Midbrain (tissue), 1 donor: Measurements from ENCODE around the gene STRADB.
"Not testable (repeated sequence)": the region's sequence is repeated elsewhere in the genome, so short reads cannot be mapped to it uniquely, and the experiment has no call there.

ENCODE experiments used
- DNase-seq: peaks from one replicate; lab custom pipeline; 2025; lab: John Stamatoyannopoulos, UW

The STRADB gene

GRCh38 chr2:201430839-201431238, 20.7 kb upstream of the STRADB start:
- no peak for DNase-seq

DNA sequence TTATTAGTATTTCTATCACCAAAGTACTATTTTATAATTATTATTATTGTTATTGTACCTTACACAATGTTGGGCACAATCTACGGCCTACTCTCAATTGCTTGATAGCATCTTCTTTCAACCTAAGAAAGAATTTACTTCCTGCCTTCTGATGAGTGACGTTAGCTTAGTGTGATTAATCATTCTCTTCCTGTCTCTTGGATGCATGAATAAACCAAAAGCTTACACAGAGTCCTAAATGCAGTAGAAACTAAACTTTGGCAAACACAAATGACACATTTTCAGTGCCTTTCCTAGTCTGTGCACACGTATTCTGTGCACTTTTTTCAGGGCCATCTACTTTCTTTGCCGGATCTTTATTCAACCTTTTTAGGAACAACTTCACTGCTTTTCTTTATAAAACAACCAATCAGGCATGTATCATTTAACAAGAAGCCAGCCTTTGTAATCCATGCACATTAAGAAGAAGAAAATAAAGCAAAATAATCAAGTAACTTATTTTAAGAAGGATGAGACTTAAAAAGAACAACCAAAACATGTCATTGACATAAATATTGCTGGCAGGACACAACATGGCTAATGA, 19.4 kb upstream of the STRADB start:
- DNase-seq, result no peak

DNA sequence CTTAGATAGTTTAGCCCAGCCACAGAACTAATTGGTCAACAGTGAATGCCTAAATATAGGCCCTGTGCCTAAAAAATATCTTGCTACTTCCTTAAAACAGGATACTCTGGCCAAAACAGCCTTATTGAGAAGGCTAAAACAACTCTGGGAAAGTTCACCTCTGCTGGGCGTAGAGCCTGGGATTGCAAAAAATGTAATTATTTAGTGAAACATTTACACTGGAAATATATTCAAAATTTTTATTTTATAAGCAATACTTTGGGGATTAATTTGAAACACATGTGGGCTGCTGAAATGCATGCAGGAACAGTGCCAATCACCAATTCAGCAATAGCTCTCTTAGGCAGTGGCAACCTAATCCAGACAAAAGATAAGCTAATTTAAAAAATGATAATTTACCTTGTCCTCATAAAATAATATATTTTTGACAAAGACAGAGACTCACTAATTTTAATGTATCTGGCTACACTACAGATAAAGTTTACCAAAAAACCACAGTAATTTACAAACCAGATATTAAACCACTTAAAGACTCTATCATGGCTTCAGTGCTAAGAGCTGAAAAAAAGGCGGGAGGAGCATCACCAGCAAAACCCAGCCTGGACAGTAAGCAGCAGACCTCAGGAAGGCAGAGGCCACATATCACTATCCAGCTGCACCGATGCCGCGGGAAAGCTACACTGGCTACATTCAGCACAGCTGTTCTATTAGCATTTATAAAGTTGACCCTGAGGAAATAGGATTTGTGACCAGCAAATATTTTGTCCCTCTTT, 18.7 kb upstream of the STRADB start:
- DNase-seq, result no peak

DNA sequence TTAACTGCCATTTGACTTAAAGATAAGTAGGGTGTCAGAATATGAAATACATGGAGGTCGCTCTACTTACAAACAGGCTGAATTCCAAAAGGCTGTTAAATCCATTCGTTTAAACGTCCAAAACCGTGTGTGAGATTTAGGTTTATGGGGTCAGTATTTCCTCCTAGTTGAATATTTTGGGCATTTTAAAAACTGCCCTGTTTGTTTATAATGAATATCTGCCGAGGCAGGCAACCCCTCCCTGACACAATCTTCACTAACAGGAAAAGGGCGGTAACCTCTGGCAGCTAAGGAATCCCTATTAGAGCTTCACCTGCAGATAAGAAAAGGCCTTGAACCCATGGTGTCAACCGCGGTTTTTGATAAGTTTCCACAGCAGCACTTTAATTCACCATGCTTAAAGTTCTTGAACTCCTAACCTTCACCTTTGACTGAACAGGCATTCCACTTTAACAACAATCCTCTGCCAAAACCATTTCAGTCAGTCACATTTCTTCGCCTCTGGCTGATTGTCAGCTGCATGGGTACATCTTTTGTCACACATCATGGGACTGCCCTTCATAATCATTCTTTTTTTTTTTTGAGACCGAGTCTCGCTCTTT, 18.0 kb upstream of the STRADB start:
- DNase-seq, result no peak

DNA sequence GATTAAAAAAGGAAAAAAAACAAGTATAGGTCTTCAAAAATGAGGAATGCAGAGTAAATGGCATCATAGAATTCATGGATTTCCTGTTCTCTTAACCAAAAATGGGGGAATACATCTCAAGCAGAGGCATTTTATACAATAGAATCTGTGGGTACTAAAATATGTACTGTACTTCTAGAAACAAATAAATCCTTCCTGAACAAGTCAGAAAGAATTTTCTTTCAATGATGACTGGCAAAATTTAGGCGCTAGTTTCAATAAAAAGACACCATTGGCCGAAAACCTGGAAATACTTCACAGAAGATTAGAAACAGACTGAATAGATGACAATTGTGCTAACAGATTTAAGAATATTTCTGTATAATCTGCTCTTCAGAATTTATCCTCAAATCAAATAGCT, 15.4 kb upstream of the STRADB start:
- DNase-seq, result no peak

GRCh38 chr2:201439336-201439922, 12.1 kb upstream of the STRADB start:
- DNase-seq, result not testable (repeated sequence)

- DNase-seq, result no peak
Observed at GRCh38 chr2:201440182-201440581, 11.4 kb upstream of the STRADB start.

DNA sequence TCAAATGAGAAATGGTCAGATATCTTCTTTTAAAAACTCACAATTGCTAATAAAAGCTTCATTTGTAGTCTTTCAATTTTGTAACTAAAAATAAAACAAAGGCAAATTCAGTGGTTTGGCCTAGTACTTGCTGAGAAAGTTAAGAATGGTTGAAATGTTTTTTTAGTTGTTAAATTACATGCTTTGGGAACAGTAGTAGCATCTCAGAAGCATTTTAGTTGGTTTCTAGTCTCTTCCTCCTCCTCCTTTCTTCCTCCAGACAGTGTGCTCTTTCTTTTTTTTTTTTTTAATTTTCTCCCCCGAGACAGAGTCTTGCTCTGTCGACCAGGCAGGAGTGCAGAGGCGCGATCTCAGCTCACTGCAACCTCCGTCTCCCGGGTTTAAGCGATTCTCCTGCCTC, 10.1 kb upstream of the STRADB start:
- no peak for DNase-seq

DNA sequence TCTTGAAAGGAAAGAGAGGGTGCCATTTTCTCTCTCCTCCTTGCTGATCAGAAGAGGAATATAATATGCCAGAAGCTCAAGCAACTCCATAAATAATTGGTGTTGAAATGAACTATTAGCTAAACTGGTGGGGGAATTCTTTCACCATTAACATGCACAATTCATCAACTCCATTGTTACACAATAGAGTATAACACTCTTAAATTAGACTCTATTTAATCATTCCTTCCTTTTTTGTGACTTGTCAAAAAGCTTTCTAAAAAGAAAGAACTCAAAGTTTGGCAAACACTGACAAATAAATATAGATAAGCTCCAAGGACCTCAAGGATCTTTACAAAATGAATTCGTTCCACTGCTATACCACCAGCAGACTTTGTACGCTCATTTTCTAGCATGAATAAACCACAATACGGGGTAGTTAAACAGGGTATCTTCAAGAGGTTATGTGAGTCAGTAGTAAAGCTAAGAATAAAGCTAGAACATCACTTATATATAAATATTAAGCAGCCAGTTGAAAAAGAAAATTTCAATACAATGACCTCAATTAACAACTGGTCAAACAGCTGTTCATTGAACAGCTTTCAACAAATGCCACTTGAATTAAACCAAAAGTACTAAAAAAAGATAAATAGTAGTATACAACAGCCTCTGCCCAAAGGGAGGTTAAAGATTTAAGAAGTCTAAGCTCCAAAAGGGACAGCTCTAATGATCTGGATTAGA, 6.6 kb upstream of the STRADB start:
- no peak for DNase-seq

GRCh38 chr2:201447086-201447485, 4.5 kb upstream of the STRADB start:
- DNase-seq, result no peak

GRCh38 chr2:201448061-201448460, 3.5 kb upstream of the STRADB start:
- DNase-seq, result no peak

DNA sequence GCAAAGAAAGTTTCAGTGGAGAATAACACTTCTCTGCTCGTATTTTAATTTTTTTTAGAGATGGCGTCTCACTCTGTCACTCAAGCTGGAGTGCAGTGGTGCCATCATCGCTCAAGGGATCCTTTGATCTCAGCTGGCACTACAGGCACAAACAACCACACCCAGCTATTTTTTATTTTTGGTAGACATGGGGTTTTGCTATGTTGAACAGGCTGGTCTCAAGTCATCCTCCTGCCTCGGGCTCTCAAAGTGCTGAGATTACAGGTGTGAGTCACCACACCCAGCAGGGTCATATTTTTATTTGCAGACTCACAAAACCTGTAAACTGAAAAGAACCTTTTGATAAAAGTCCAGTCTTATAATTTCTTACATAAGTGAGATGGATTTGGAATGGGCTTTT, 2.8 kb upstream of the STRADB start:
- no peak for DNase-seq

DNA sequence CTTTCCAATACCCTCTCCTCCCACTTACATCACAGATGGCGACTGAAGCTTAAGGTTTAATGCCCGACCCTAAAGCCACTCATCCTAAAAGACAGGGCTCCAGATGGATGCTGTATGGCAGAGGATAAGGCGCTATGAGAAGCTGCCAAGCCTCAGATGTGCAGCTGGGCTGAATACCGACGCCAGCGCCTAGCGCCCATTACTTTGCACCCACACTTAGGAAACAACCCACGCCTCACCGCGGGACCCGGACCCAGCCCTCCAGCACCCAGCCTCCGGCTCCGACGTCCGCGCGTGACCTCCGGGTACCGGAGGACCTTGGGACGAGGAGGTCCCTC, 617 bp upstream of the STRADB start:
- DNase-seq, result no peak

DNA sequence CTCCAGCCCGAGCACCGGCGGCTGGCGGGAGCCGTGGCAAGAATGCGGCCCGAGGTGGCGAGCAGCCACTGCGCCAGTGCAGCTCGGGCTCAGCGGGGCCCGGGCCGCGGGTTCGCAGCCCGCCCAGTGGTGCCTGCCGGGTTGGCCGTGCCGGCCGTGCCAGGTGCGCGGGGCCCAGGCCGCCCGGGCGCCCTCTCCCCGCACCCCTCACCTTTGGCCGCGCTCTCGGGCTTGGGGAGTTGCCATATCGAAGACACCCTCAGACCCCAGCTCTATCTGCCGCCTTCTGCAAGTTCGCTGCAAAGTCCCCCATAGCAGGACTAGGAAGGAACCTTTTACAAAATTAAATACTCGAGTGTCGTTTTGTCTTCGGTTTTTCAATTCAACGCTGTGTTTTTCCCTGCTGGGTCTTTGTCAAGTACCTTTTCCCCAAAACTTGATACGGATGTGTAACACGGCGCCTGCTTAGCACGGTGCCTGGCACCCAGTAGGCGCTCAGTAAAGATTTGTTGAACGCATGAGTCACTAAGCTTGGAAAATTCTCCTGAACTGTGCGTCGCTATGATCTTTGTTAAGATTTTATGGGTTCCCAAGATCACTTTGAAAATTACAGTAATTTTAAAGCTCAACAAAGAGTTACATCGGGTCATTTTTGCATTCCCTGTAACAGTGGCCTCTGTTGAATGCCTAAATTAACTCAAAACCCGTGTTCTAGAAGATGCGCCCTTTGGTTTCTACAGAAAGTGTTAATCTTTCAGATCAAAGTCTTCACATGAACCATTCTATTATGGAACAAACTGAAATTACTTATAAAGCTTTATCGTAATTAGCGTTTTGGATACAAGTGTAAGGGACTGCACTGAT, 750 bp downstream of the STRADB start:
- peak; percentile 34 for DNase-seq

DNA sequence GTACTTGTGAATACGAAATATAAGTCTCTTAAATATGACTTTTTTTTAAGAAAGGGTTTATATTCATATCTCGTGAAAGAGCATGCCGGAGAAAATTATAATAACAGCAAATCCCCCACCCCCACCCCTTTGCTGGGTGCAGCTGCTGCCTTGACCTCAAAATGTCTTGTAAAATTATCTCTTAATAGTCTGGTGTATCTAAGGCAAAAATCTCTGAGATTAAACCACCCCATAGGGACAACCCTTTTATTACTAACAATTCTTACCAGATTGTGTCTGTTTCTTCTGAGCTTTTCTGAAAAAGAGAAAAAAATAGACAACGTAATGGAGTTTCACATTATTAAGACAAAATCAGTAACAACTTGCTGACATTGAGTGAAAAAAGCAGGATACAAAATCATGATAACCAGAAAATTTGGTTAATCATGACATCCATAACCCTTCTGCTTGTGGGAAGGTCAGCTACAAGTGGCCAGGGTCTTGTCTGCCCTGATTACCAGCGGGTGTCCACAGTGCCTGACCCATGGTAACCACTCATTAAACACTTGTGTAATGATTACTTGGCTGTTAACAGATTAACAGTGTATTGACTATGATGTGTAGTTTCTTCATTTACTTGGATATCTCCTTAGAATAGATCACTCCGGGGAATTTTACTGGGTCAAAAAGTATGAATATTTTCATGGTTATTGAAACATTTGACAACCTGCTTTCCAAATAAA, 1.5 kb downstream of the STRADB start:
- no peak for DNase-seq

DNA sequence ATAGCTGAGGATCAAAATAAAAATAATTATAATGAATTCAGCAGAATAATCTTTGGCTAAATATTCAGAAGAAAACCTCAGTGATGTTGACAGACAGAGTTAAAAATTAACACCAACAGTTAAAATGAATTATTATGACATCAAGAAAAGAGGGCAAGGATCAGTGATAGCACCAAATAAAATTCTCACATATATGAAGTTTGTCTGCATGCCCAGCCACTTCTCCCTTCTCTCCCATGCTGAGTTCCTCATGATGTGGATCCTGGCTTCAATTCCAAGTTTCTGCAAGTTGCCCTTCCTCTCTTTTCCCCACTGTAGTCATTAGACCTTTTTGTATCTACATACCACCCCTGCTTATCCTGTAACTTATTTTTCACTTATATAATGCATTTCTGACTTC, 6.8 kb downstream of the STRADB start:
- DNase-seq, result no peak

GRCh38 chr2:201460532-201460931, 9.0 kb downstream of the STRADB start:
- DNase-seq, result no peak

DNA sequence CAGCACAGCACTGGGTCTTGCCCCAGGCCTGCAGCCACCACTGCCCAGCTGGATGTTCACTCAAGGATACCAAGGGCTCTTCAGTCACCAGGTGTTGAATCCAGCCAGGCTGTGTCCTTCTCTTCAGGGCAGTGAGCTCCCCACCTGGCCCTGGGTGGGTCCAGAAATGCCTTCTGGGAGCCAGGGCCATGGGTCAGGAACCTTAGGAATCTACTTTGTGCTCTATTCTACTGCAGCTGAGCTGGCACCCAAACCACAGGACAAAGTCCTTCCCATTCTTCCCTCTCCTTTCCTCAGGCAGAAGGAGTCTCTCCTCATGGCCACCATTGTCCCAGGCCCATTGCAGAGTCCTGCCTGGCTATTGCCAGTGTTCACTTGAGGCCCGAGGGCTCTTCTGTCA, 13.0 kb downstream of the STRADB start:
- DNase-seq, result no peak

GRCh38 chr2:201465524-201465971, 14.0 kb downstream of the STRADB start:
- DNase-seq, result peak; percentile 52

DNA sequence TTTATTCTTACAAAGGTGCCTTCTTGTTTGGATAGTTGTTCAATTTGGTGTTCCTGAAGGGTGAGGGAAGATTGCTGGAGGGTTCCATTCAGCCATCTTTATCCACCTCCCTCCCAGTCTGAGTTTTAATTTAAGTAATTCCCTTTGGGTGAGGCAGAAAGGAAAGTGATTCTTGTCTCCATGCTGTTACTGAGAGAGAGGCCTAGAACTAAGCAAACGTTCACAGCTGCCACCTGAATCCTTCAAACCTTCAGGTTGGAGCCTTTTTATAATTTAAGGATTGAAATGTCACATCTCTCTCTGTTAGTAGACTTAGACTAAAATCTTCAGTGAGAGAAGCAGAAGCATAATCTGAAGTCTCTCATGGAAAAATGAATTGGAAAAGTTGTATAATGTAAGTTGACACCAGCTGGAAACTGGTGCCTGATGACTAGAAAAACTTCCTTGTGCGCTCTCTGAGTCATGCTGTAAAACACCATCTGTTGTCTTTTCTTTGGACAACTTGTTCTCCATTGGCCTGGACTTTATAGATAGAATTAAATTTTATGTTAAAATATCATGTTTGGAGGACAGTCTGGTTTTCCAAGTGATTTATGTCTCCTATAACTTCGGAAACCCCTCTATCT, 14.6 kb downstream of the STRADB start:
- no peak for DNase-seq
